Fibroblast of upper back skin (primary cell): ENCODE measurements around the gene USP21.
"Not testable (repeated sequence)": the region's sequence is repeated elsewhere in the genome, so short reads cannot be mapped to it uniquely, and the experiment has no call there.

Source experiments
- DNase-seq: peaks from one replicate; pipeline ENCODE4 v3.0.0-alpha.2; 2013

Gene USP21

GRCh38 chr1:161159087-161159912, at the start of gene USP21:
Gene USP21, plus strand, starts transcription at chr1:161159500. Its CDS starts 1,141 bp downstream, at chr1:161160641.
- peak; percentile 88 for DNase-seq

- no peak for DNase-seq
Observed at GRCh38 chr1:161111117-161111516, 48.2 kb upstream of the USP21 start.

- DNase-seq, result no peak
Observed at GRCh38 chr1:161111527-161111926, 47.8 kb upstream of the USP21 start.

- DNase-seq, result no peak
Observed at GRCh38 chr1:161113915-161114314, 45.4 kb upstream of the USP21 start.

GRCh38 chr1:161114556-161114955, 44.7 kb upstream of the USP21 start:
- no peak for DNase-seq

GRCh38 chr1:161115132-161115711, 44.1 kb upstream of the USP21 start:
- DNase-seq, result peak; percentile 90

GRCh38 chr1:161115961-161116360, 43.3 kb upstream of the USP21 start:
- not testable (repeated sequence) for DNase-seq

GRCh38 chr1:161117759-161118581, 41.3 kb upstream of the USP21 start, which contains the start of the genes NIT1 and PFDN2:
Gene NIT1, plus strand, starts transcription at chr1:161118105. Its CDS starts 72 bp downstream, at chr1:161118177.
Gene PFDN2, minus strand, starts transcription at chr1:161118037. Its CDS starts 11 bp downstream, at chr1:161118026.
- peak; percentile 79 for DNase-seq

GRCh38 chr1:161119092-161119903, 40.0 kb upstream of the USP21 start:
- DNase-seq, result peak; percentile 73

GRCh38 chr1:161121042-161121650, 38.2 kb upstream of the USP21 start:
- no peak for DNase-seq

- no peak for DNase-seq
Observed at GRCh38 chr1:161121834-161122233, 37.5 kb upstream of the USP21 start.

GRCh38 chr1:161122967-161123366, 36.3 kb upstream of the USP21 start:
- no peak for DNase-seq

- no peak for DNase-seq
Observed at GRCh38 chr1:161127649-161128048, 31.7 kb upstream of the USP21 start.

GRCh38 chr1:161128591-161129420, 30.5 kb upstream of the USP21 start:
- no peak for DNase-seq

- no peak for DNase-seq
Observed at GRCh38 chr1:161130266-161130665, 29.0 kb upstream of the USP21 start.

GRCh38 chr1:161131523-161132409, 27.5 kb upstream of the USP21 start:
- DNase-seq, result no peak

GRCh38 chr1:161132410-161133219, 26.7 kb upstream of the USP21 start, which contains the start of gene DEDD:
Gene DEDD, minus strand, starts transcription at chr1:161132667. Its CDS starts 8,205 bp downstream, at chr1:161124462.
- peak; percentile 98 for DNase-seq

- DNase-seq, result no peak
Observed at GRCh38 chr1:161133220-161133740, 26.0 kb upstream of the USP21 start.

- no peak for DNase-seq
Observed at GRCh38 chr1:161137881-161138280, 21.4 kb upstream of the USP21 start.
